GM23248 (cell line): ENCODE results near the gene NGEF.

Experiments used
- EZH2 ChIP-seq: fragments of 200-600 bp; sonication (generic); IDR thresholded peaks from 2 replicates; pipeline ENCODE4 v1.6.1; 2018; ENCODE audit warnings: antibody characterized with exemption, mild to moderate bottlenecking; ENCODE audit not compliant: insufficient read depth, poor library complexity, severe bottlenecking
- EZH2phosphoT487 ChIP-seq: fragments of 200-600 bp; sonication (generic); IDR thresholded peaks from 2 replicates; pipeline ENCODE4 v1.6.1; 2018; ENCODE audit warnings: antibody characterized with exemption, moderate library complexity, mild to moderate bottlenecking, low read depth; ENCODE audit not compliant: insufficient read depth

DNA sequence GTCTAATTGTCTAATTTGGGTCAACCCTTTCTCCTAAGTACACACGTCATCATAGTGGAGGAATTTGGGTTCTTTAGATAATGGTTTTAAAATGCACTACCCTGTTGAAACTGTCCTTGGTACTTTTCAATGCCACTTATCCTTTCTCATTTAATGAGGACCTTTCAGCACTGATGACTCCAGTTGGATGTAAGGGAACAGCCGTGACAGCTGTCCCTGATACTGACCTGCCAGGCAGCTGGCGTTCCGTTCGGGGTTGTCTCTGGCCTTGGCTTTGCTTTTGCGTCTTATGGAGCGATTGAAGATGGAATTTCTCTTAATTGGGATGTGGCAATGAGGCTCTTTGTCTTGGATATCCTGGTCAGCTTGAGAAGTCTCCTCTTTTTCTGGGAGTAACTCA lies 38.7 kb downstream of the NGEF start:
- no peak for TF ChIP-seq EZH2
- TF ChIP-seq EZH2phosphoT487, result no peak
